Activated CD8-positive, alpha-beta T cell treated with anti-CD3 and anti-CD28 coated beads for 36 hours (primary cell): ENCODE measurements around the gene ADAM10. TPM values are rescaled to one million over a fixed set of nuclear protein-coding genes. Genes with fewer than 3 reads are reported as not detected.

ENCODE experiments used
- ATAC-seq: fragments of 200-7000 bp; cut with Tn5 transposase; one replicate; pipeline ENCODE4 v1.10.0; 2021; ENCODE audit warnings: mild to moderate bottlenecking, moderate library complexity
- CTCF ChIA-PET: fragments of 350-600 bp; sonication (Branson Sonifier 250); formaldehyde crosslinking; loops from one replicate; lab custom pipeline; 2021; ENCODE audit warnings: antibody characterized with exemption; lab: Charles Lee
- POLR2A ChIA-PET: fragments of 350-600 bp; sonication (Branson Sonifier 250); formaldehyde crosslinking; loops from one replicate; lab custom pipeline; 2021; ENCODE audit warnings: antibody characterized with exemption; lab: Charles Lee
- DNase-seq: peaks from one replicate; pipeline ENCODE4 v3.0.0-alpha.2; 2020
- H3K27ac Mint-ChIP-seq: one replicate; pipeline ENCODE4 v1.8.0; 2021; ENCODE audit warnings: mild to moderate bottlenecking, mixed read lengths
- H3K27me3 Mint-ChIP-seq: one replicate; pipeline ENCODE4 v1.8.0; 2021; ENCODE audit warnings: mixed read lengths
- H3K36me3 Mint-ChIP-seq: one replicate; pipeline ENCODE4 v1.8.0; 2021; ENCODE audit warnings: low read depth, mixed read lengths
- H3K4me1 Mint-ChIP-seq: one replicate; pipeline ENCODE4 v1.8.0; 2021; ENCODE audit warnings: low read depth, mixed read lengths
- H3K4me3 Mint-ChIP-seq: one replicate; pipeline ENCODE4 v1.8.0; 2021; ENCODE audit warnings: mild to moderate bottlenecking, moderate library complexity, mixed read lengths
- H3K9me3 Mint-ChIP-seq: one replicate; pipeline ENCODE4 v1.8.0; 2021; ENCODE audit warnings: mixed read lengths
- CTCF ChIP-seq: fragments of 200-600 bp; IDR thresholded peaks from one replicate; pipeline ENCODE4 v1.8.0; 2022; ENCODE audit warnings: antibody characterized with exemption, mild to moderate bottlenecking
- intact Hi-C: fragments of 100-400 bp; cut with micrococcal nuclease; formaldehyde crosslinking; loops from one replicate; pipeline ENCODE4 v1.10.0; 2022
- total RNA-seq, 2 experiments: library from RNA; stranded (reverse); gene quantifications; one replicate each; pipeline ENCODE4 v1.2.3, GENCODE V29; 2021

ADAM10 gene
- total RNA-seq, 2 experiments from 2014 or later, result 76.4 to 79.4 TPM

- no peak for DNase-seq
- no peak for TF ChIP-seq CTCF
- intact Hi-C loops, result no loop called here
- Mint-ChIP-seq H3K4me1 (no peaks in the 10 kb centered on the region), H3K27me3 (no peaks in the 10 kb centered on the region), H3K9me3 (no peaks in the 10 kb centered on the region), H3K27ac (no peak overlapping the region), H3K4me3 (no peak overlapping the region), H3K36me3 (no peaks in the 10 kb centered on the region)
- ChIA-PET CTCF (no interaction called here), POLR2A (no interaction called here)
- ATAC-seq, result no peak
Measured at GRCh38 chr15:58558777-58559176, 190.7 kb downstream of the ADAM10 start.

GRCh38 chr15:58556541-58556940 lies 193.0 kb downstream of the ADAM10 start:
- Mint-ChIP-seq H3K4me3 (no peak overlapping the region), H3K36me3 (no peaks in the 10 kb centered on the region), H3K27me3 (no peaks in the 10 kb centered on the region), H3K4me1 (peaks cover 6% of the 10 kb centered on the region), H3K9me3 (no peaks in the 10 kb centered on the region), H3K27ac (no peak overlapping the region)
- DNase-seq, result no peak
- no peak for ATAC-seq
- CTCF ChIA-PET, result interaction anchor here (1.2 kb wide), 1 partner anchor 27 kb away, joined by 3 read pairs; no protein-coding TSS in a partner anchor
- POLR2A ChIA-PET, result interaction anchor here (0.7 kb wide), 1 partner anchor 8 kb away, joined by 3 read pairs; no protein-coding TSS in a partner anchor
- TF ChIP-seq CTCF, result no peak
- intact Hi-C loops, result no loop called here

- intact Hi-C loops, result no loop called here
- CTCF ChIA-PET, result interaction anchor here (1.2 kb wide), 1 partner anchor 28 kb away, joined by 3 read pairs; no protein-coding TSS in a partner anchor
Measured at GRCh38 chr15:58556028-58556361, 193.5 kb downstream of the ADAM10 start.

GRCh38 chr15:58555162-58556027 lies 194.1 kb downstream of the ADAM10 start:
- H3K36me3 Mint-ChIP-seq, result no peaks in the 10 kb centered on the region
- peaks cover 14% of the 10 kb centered on the region for H3K4me1 Mint-ChIP-seq
- intact Hi-C loops, result no loop called here
- ChIA-PET CTCF (interaction anchor here (1.2 kb wide), 1 partner anchor 28 kb away, joined by 3 read pairs; no protein-coding TSS in a partner anchor), POLR2A (no interaction called here)
- H3K9me3 Mint-ChIP-seq, result no peaks in the 10 kb centered on the region
- no peak for TF ChIP-seq CTCF
- DNase-seq (no peak), ATAC-seq (no peak)
- H3K27me3 Mint-ChIP-seq, result no peaks in the 10 kb centered on the region
- H3K27ac Mint-ChIP-seq, result no peak overlapping the region
- no peak overlapping the region for H3K4me3 Mint-ChIP-seq

More at GRCh38 chr15:58556028-58556361, 193.5 kb downstream of the ADAM10 start:
- Mint-ChIP-seq H3K4me1 (peaks cover 12% of the 10 kb centered on the region), H3K27ac (no peak overlapping the region), H3K27me3 (no peaks in the 10 kb centered on the region), H3K36me3 (no peaks in the 10 kb centered on the region), H3K9me3 (no peaks in the 10 kb centered on the region), H3K4me3 (no peak overlapping the region)
- TF ChIP-seq CTCF, result no peak
- POLR2A ChIA-PET, result no interaction called here
- ATAC-seq, result no peak
- no peak for DNase-seq

- Mint-ChIP-seq H3K27ac (no peak overlapping the region), H3K36me3 (no peaks in the 10 kb centered on the region), H3K9me3 (no peaks in the 10 kb centered on the region), H3K4me1 (peaks cover 16% of the 10 kb centered on the region), H3K27me3 (no peaks in the 10 kb centered on the region), H3K4me3 (no peak overlapping the region)
- DNase-seq, result no peak
- intact Hi-C loops, result no loop called here
- no peak for ATAC-seq
- ChIA-PET POLR2A (no interaction called here), CTCF (no interaction called here)
- TF ChIP-seq CTCF, result no peak
Measured at GRCh38 chr15:58554758-58555157, 194.7 kb downstream of the ADAM10 start.
